ENCODE results near the gene NCBP2.
A peak's percentile ranks its signal among the peaks of the same experiment; 100 is the strongest.

NCBP2 gene

GRCh38 chr3:196942226-196942914, at the start of gene NCBP2:
TSS of gene NCBP2 (minus strand) at chr3:196942528. CDS start at chr3:196942503, 25 bp downstream.
- peak; percentile 47 for TF ChIP-seq CTCF (IDR thresholded peaks at IDR 0.05)
- DNase-seq (ENCODE audit: low spot score), result peak; percentile 99
- peak within 1 kb of the TSS; percentile 82 to 97 for H3K27ac ChIP-seq
- H3K4me3 ChIP-seq, result peak within 1 kb of the TSS; percentile 99

GRCh38 chr3:196991581-196992460, 49.5 kb upstream of the NCBP2 start:
- no peak overlapping the region for H3K4me3 ChIP-seq
- no peak for DNase-seq (ENCODE audit: low spot score)
- H3K27ac ChIP-seq, result no peak overlapping the region
- no peak for TF ChIP-seq CTCF (IDR thresholded peaks at IDR 0.05)

- no peak for TF ChIP-seq CTCF (IDR thresholded peaks at IDR 0.05)
- Histone ChIP-seq H3K27ac (no peak overlapping the region), H3K4me3 (no peak overlapping the region)
- DNase-seq (ENCODE audit: low spot score), result no peak
These were observed 48.3 kb upstream of the NCBP2 start for GRCh38 chr3:196990601-196991007.

GRCh38 chr3:196989721-196990262, 47.5 kb upstream of the NCBP2 start:
- no peak overlapping the region for H3K27ac ChIP-seq
- H3K4me3 ChIP-seq, result no peak overlapping the region
- TF ChIP-seq CTCF (IDR thresholded peaks at IDR 0.05), result no peak
- no peak for DNase-seq (ENCODE audit: low spot score)

- no peak for DNase-seq (ENCODE audit: low spot score)
- TF ChIP-seq CTCF (IDR thresholded peaks at IDR 0.05), result no peak
- no peak overlapping the region for H3K27ac ChIP-seq
- H3K4me3 ChIP-seq, result no peak overlapping the region
These were observed 46.1 kb upstream of the NCBP2 start for GRCh38 chr3:196988241-196989029.

- no peak for DNase-seq (ENCODE audit: low spot score)
These were observed 44.7 kb upstream of the NCBP2 start for GRCh38 chr3:196987022-196987421.

More at GRCh38 chr3:196987022-196987421, 44.7 kb upstream of the NCBP2 start:
- no peak for TF ChIP-seq CTCF (IDR thresholded peaks at IDR 0.05)
- Histone ChIP-seq H3K4me3 (no peak overlapping the region), H3K27ac (no peak overlapping the region)

Measured in coronary artery (tissue), 2 donors.